AG09309 (cell line): ENCODE data around the gene EEA1.

Experiments used
- DNase-seq: peaks from one replicate; pipeline ENCODE4 v3.0.0-alpha.2; 2010; ENCODE audit warnings: low read depth
- H3K4me3 ChIP-seq: 2 replicates; pipeline ENCODE4 v1.5.1; 2011; ENCODE audit warnings: mild to moderate bottlenecking, low read depth, low read length, moderate library complexity; ENCODE audit not compliant: control insufficient read depth
- CTCF ChIP-seq: IDR thresholded peaks from 2 replicates; pipeline ENCODE4 v1.5.1; 2011; ENCODE audit warnings: mild to moderate bottlenecking, low read depth, low read length, inconsistent platforms; ENCODE audit not compliant: insufficient read depth, control insufficient read depth; ENCODE audit errors: missing control alignments

EEA1 gene

GRCh38 chr12:92732716-92733115, 196.4 kb downstream of the EEA1 start:
- DNase-seq, result no peak
- no peak for TF ChIP-seq CTCF
- no peak overlapping the region for H3K4me3 ChIP-seq

GRCh38 chr12:92732216-92732615, 196.9 kb downstream of the EEA1 start:
- DNase-seq, result no peak
- TF ChIP-seq CTCF, result no peak
- H3K4me3 ChIP-seq, result no peak overlapping the region

DNA sequence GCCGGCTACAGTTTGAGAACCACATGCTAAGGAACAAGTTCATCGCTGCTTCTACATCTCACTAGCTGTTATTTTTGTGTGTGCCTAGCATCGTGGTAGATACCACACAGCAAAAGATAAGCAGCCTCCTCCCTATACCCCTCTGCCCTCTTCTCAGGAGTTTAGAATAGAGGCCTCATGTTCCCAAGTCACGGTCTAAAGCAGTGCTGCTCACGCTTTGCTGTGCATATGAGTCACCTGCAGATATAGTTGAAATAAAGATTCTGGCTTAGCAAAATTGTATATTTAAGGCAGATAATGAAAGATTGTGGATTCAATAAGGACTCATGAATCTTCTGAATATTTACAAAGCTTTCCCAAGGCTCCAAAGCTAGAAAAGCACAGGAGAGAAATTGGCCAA, 198.3 kb downstream of the EEA1 start:
- no peak overlapping the region for H3K4me3 ChIP-seq
- no peak for DNase-seq
- no peak for TF ChIP-seq CTCF

DNA sequence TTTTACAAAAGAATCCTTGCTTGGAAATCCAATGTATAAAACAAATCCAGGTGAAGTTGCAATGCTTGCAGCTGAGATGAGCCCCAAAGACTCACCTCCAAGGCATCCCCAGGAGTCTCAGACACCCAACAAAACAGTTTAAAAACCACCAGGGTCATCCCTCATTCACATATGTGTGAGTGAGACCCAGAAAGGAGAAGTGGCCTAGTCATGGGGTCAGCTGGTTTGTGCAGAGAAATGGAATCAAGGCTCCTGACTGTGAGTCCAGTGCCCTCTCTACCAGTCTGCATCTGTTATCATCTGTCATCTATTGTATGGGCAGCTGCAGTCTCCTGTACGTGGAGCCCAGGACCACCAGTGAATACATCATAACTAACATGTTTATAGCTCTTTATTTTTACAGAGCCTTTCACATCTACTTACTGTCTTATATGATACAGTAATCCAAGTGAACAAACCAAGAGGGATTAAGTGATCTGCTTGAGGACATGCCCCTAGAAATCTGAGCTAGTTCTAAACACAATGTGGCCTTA, 199.3 kb downstream of the EEA1 start:
- TF ChIP-seq CTCF, result no peak
- no peak for DNase-seq
- H3K4me3 ChIP-seq, result no peak overlapping the region

- H3K4me3 ChIP-seq, result no peak overlapping the region
- TF ChIP-seq CTCF, result no peak
- DNase-seq, result no peak
These were observed 202.2 kb downstream of the EEA1 start for GRCh38 chr12:92726850-92727249.

GRCh38 chr12:92722897-92723296, 206.2 kb downstream of the EEA1 start:
- no peak for TF ChIP-seq CTCF
- no peak overlapping the region for H3K4me3 ChIP-seq
- no peak for DNase-seq

DNA sequence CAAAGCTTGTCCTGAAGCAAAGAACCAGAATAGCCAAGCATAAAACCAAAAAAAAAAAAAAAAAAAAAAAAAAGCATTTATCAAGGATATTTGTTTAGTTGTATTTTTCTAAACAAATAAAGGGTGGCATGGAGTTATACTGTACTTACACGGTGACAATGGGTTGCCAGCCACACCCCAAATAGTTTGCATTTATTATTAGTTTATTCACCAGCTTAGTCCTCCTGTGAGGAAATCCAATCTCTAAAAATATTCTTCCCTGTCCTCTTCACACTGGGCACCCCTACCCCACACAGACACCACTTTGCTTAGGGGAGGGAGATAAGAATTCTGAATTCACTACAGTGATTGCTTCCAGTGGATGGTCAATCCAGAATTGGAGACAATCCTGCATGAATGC, 207.4 kb downstream of the EEA1 start:
- DNase-seq, result no peak
- H3K4me3 ChIP-seq, result no peak overlapping the region
- no peak for TF ChIP-seq CTCF
